ENCODE data around the gene ATP5F1D.

ATP5F1D gene

GRCh38 chr19:1261798-1262622 lies 20.5 kb downstream of the ATP5F1D start:
- DNase-seq = peak in 11 of 42 donors; percentile 25 to 75 (median 56)
- intact Hi-C loops (cut with DNase I) = no loop called here

GRCh38 chr19:1262623-1263123 lies 21.1 kb downstream of the ATP5F1D start:
- DNase-seq = no peak
- intact Hi-C loops (cut with DNase I) = no loop called here

DNA sequence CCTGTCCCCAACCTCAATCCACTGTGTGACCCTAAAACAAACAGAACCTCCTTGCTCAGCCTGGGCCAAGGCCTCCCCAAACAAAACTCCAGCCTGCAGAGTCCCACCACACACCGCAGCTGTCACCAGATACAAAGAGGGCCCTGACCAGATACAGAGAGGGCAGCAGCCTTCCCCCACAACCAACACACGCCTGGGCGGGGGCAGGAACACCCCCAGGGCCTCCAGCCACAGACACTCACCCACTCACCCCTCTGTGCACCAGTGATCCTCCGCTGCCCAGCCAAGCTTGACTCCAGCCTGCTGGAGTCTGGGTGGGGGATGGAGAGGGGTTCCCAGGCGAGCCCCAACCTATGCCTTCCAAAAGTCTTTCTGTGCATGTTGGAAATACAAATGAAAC lies 21.6 kb downstream of the ATP5F1D start:
- intact Hi-C loops (cut with DNase I) = no loop called here
- DNase-seq = no peak

DNA sequence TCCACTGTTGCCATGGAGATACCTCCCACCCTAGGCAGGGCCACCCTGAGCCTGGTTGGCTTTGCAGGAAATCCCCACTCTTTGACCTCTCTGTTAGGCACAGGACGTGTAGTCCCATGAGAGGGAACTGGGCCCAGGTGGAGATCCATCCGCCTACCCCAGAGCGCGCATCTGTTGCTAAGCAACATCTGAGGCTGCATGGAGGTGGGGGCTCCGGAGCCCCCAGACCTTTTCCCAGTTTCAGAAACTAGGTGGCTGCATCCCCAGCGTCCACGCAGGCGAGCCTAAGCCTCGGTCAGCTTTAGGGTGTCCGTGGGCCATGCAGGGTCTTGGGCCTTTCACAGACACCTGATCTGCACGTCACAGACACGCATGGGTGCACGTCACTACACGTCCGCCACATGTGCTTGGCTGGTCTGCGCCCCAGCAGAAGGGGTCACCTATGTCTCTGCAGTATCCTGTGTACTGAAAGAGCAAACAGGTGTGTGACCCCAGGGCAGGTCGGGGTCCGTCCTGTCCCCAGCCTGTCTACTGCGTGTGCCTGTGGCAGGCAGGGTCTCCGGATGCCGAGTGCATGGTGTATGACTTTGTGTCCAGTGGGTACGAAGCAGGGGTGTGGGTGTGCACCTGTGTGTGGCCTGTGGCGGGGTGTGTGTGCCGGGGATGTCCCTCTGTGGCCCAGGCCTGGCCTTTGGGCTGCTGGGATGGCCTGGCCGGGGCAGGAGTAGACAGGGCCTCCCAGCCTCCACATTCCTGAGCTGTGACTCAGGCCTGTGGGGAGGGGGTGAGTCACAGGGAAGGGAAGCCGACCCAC lies 23.5 kb downstream of the ATP5F1D start:
- intact Hi-C loops (cut with DNase I) = no loop called here

GRCh38 chr19:1265615-1266128 lies 24.1 kb downstream of the ATP5F1D start:
- intact Hi-C loops (cut with DNase I) = loop anchor here (2.0 kb wide), 1 partner anchor 17 kb away; the partner anchor contains the start of gene MIDN

More for the DNA sequence above, 23.5 kb downstream of the ATP5F1D start:
- peak in 1 of 42 donors; percentile 24 for DNase-seq

DNA sequence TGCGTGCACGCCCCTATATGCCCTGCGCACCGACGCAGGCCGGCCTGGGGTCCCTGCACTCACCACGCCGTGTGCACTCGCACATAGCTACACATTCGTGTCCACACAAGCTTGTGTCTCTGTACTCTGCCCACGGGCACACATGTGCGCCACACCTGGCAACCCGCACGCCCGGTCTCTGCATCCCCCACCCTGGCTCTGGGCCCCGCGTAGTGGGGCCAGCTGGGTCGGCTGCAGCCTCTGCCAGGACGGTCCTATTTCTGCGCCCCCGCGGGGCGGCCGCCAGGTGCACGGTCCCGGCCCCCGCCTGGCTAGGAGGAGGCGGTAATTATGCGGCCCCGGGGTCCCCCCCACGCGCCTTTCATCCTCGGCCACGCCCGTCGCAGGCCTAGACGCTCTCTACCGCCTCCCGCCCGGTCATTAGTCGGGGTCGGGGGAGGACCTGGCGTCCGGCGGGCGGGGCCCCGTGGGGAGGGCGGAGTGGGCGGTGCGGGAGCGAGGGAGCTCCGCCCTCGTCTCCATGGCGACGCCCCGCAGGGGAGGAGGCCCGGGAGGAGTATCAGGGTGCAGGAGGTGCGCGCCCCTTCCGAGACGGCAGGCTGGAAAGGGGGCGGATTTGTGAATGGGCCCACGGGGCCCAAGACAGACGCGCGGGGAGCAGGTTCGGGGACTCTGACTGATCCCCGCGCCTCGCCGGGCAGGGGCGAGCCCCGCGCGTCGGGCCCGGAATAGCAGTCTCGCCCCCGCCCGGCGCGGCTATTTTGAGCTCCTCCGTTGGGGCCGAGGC lies 24.8 kb downstream of the ATP5F1D start:
- intact Hi-C loops (cut with DNase I) = loop anchor here (2.0 kb wide), 1 partner anchor 18 kb away; the partner anchor contains the start of gene MIDN
- DNase-seq = peak in 40 of 42 donors; percentile 69 to 89 (median 80)

More at GRCh38 chr19:1265615-1266128, 24.1 kb downstream of the ATP5F1D start:
- peak in 2 of 42 donors; percentile 25 to 61 for DNase-seq

GRCh38 chr19:1266916-1267476 lies 25.4 kb downstream of the ATP5F1D start:
- DNase-seq = peak in 38 of 42 donors; percentile 56 to 92 (median 80)
- intact Hi-C loops (cut with DNase I) = loop anchor here (2.0 kb wide), 1 partner anchor 18 kb away; the partner anchor contains the start of gene MIDN

- peak in 10 of 42 donors; percentile 35 to 75 (median 54) for DNase-seq
- intact Hi-C loops (cut with DNase I) = loop anchor here (2.0 kb wide), 1 partner anchor 19 kb away; the partner anchor contains the start of gene MIDN
These were observed 26.1 kb downstream of the ATP5F1D start for GRCh38 chr19:1267477-1268225.

DNA sequence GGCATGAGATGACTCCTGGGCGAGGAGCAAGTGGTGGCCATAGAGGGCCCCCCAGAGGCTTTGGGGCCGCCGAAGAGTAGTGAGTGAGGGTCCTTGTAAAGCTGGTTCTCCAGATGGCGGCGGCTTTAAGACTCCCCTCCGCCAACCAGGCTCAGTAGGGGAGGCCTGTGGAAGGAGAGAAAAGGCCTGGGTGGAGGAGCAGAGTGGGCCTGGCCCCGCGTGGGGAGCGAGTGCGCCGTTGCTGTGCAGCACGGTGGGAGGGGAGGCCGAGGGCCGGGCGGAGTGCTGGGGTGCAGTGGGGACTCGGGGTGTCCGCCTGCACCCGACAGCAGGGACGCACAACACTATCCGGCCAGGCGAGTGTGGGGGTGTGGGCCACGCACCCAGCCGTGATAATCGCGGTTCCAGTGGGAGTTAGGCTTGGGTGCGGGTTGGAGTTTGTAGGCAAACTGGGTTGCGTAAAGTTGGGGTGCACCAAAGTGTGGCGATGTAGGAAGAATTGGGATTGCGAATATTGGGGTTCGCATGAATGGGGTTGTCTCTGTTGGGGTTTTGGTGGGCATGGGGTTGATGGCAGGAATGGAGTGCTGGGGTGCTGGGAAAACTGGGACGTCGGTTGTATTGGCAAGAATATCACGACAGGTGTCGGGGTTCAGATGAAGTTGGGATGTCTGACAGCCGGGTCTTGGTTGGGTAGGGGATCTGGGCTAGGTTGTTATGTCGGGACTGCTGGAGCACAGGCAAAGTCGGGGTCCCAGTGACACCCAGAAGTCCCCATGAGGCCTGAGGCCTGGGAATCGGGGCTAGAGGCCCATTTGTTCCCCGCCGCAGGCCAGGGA lies 26.9 kb downstream of the ATP5F1D start:
- intact Hi-C loops (cut with DNase I) = no loop called here
- peak in 3 of 42 donors; percentile 12 to 58 (median 21) for DNase-seq

- intact Hi-C loops (cut with DNase I) = no loop called here
- DNase-seq = peak; percentile 99 to 100 (median 100)
These were observed 27.5 kb downstream of the ATP5F1D start, which contains the start of gene CIRBP for GRCh38 chr19:1269065-1269477. TSS of gene CIRBP (plus strand) at chr19:1269332. CDS start at chr19:1270934, 1,602 bp downstream.

DNA sequence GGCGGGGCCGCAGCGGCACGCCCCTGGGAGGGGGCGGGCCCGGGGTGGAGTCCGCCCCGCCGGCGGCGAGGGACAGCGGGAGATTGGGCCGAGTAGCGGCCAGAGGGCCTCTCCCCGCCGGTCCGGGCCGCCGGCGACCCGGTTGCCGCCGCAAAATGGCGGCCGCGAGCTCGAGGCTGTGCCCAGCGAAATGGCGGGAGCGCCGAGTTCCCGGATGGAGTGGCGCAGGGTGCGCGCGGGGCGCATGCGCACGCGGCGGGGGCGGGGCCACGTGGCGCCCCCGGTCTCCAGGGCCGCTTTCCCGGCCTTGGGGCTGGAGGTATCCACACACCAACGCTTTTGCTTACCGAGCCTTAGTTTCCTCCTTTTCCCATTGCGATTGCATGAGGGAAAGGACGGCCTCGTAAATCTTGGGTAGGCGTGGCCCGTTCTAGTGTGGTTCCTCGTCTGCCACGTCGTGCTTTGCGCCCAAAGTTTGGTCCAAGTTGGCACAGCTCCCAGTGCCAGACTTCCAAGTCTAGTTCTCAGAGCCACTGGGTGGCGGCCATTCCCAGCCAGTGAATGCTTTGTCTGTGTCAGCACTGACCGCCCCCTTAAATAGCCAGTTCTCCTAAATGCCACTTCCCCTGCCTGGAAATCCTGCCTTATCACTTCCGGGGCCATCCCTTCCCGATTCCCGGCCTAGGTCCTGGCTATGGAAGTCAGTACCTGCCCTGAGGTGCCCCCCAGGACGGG lies 28.1 kb downstream of the ATP5F1D start:
- intact Hi-C loops (cut with DNase I) = no loop called here
- DNase-seq = peak; percentile 62 to 92 (median 82)

DNA sequence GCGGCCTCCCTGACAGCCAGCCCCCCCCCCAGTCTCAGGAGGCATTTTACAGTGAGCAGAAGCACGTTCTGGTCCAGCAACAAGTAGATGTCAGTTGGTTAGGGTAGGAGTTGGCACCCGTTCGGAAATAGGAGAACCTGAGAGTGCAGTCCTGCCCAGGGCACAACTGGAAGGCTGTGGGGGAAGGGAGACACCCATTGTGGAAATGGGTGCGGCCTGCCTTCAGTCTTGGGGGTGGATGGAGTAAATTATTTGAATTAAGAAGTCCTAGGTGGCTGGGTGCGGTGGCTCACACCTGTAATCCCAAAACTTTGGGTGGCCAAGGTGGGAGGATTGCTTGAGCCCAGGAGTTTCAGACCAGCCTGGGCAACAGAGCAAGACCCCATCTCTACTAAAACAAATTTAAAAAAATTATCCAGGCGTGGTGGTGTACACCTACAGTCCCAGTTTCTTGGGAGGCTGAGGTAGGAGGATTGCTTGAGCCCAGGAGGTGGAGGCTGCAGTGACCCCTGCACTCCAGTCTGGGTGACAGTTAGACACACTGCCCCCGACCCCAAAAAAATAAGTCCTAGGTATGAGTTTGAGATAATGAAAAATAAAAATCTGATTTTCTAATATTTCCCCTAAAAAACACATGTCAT lies 28.8 kb downstream of the ATP5F1D start:
- no peak for DNase-seq
- intact Hi-C loops (cut with DNase I) = no loop called here

GRCh38 chr19:1270854-1271527 lies 29.4 kb downstream of the ATP5F1D start:
- DNase-seq = no peak
- intact Hi-C loops (cut with DNase I) = no loop called here

GRCh38 chr19:1271528-1272422 lies 30.2 kb downstream of the ATP5F1D start:
- no peak for DNase-seq
- intact Hi-C loops (cut with DNase I) = no loop called here
